D721Med (cell line): ENCODE data around the gene ZBTB7C.

Source experiments
- DNase-seq: peaks from one replicate; pipeline ENCODE4 v3.0.0; 2011; ENCODE audit warnings: low spot score; ENCODE audit not compliant: insufficient read length
- FAIRE-seq: peaks from 2 replicates; lab custom pipeline; 2011; peaks lifted over from hg19 to GRCh38; lab: Jason Lieb, UNC
- TF ChIP-seq, protein P1 (sequence below): IDR thresholded peaks from 2 replicates; pipeline ENCODE4 v1.5.1; 2012; ENCODE audit warnings: mild to moderate bottlenecking, control low read depth; ENCODE audit not compliant: insufficient read depth; ENCODE audit errors: missing control alignments

ZBTB7C gene

DNA sequence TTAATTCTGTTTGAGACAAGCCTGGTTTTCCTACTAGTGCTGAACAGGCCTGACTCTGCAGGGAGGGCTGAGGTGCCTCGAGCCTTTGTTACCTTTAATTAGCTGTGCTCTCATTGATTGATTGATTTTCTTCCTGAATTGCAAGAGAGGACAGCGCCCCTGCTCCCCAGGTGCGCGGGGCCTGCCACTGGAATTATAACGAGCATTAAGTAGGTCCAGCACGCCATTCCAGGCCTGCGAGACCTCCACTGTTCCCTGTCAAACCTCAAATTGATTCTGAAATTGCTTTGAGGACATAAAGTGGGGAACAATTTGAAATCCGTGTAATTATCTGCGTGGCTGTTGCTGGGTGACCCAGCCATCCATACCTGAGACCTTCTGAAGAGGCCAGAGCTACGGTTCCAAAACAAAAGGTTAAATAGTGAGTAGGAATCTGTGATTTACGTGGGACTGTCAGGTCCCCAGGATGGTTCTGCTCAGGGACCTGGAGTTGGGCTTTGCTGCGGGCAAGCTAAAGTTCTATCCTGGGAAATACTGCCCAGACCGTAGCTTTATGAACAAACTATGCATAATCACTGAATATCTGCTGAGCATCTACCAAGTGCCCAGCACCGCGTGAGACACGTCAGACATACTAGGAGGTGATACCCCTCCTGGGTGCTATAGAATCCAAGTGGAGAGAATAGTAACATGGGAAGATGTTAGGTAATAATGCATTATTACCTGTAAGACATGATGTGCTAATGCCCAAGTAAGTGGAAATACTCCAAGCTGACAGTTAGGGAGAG is 104.1 kb downstream of the ZBTB7C start:
- FAIRE-seq, result no peak
- TF ChIP-seq, protein P1, sequence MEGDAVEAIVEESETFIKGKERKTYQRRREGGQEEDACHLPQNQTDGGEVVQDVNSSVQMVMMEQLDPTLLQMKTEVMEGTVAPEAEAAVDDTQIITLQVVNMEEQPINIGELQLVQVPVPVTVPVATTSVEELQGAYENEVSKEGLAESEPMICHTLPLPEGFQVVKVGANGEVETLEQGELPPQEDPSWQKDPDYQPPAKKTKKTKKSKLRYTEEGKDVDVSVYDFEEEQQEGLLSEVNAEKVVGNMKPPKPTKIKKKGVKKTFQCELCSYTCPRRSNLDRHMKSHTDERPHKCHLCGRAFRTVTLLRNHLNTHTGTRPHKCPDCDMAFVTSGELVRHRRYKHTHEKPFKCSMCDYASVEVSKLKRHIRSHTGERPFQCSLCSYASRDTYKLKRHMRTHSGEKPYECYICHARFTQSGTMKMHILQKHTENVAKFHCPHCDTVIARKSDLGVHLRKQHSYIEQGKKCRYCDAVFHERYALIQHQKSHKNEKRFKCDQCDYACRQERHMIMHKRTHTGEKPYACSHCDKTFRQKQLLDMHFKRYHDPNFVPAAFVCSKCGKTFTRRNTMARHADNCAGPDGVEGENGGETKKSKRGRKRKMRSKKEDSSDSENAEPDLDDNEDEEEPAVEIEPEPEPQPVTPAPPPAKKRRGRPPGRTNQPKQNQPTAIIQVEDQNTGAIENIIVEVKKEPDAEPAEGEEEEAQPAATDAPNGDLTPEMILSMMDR, result no peak
- no peak for DNase-seq

DNA sequence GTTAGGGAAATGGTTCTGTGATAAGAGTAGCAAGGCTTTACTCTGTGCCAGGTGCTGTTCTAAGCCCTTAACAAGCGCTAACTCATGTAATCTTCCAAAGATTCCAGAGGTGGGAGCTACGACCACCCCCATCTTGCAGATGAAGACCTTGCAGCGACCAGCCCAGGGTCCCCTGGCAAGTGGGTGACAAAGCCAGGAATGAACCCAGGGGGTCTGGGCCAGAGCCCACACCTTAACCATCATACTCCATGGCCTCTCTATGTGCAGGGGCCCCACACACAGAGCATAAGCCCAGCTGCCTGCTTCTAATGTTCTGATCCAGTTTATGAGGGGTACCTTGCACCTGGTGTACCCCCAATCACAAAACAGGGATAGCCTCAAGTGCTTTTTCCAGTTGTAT is 105.3 kb downstream of the ZBTB7C start:
- FAIRE-seq, result no peak
- TF ChIP-seq, protein P1, result no peak
- DNase-seq, result no peak

DNA sequence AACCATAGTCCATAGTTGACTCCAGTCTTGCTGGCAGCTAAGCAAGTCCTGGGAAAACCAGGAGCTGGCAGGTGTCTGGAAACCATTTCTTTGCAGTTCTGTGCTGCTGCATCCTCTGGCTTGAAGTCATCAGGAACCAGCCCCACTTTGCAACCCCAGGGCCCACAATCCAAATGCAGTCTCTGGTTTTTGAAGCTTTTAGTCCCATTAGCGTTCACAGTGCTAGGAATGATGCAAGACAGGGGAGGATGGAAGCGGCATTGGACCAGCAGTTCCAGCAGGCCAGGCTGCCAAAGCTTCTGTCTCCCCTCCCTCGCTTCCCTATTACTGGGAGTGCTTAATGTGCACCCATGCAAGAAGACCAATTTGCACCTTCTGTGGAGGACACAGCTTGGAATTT is 106.4 kb downstream of the ZBTB7C start:
- DNase-seq (no peak), FAIRE-seq (no peak)
- TF ChIP-seq, protein P1, result no peak

DNA sequence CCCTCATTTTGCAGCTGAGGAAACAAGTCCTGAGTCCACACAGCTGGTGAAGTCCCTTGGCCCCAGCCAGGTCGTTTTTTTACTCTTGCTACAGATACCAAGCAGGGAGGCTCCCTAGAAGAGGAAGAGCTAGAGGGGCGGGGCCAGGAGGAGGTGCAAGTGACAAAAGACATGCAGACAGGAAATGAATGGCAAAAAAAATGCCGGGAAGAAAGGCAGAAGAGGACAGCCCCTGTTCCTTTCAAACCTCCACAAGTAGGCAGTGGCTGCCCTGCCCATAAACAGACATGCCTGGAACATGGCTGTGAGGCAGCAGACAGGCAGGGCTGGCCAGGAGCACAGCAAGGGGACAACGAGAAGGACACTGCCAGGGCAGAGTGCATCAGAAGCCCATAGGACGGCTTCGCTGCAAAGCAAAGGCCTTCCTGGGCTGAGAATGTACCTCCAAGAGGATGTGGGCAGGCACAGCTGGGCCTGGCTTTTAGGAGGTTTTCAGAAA is 108.7 kb downstream of the ZBTB7C start:
- FAIRE-seq (no peak), DNase-seq (no peak)
- TF ChIP-seq, protein P1, result no peak

DNA sequence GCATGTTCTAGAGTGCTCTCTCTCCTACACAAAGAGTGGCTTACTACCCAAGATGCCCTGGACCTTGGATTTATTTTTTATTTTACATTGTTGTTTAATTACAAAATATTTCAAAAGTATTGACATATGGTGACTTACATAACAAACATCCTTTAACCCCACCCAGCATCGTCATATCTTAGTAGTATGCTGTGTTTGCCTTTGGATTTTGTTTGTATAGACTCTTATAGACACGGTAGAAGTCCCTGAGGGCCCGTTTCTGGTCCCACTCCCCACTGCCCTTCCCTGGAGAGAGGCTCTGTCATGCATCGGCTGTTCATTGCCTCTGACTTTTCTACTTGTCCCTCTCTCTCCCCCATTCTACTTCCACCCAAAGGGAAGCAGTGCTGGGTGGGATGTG is 112.0 kb downstream of the ZBTB7C start:
- FAIRE-seq (no peak), DNase-seq (no peak)
- TF ChIP-seq, protein P1, result no peak

DNA sequence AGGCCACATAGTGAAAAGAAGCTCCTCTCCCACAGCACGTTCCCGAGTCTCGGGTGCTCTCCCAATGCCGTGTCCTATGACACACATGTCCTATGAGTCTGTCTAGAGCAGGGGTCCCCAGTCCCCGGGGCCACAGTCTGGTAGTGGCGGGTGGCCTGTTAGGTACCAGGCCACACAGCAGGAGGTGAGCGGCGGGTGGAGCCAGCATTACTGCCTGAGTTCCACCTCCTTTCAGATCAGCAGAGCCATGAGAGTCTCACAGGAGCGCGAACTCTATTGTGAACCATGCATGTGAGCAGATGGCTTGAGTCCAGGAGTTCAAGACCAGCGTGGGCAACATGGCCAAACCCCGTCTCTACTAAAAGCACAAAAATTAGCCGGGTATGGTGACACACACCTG is 112.6 kb downstream of the ZBTB7C start:
- DNase-seq, result no peak
- no peak for FAIRE-seq
- TF ChIP-seq, protein P1, result no peak
